Astrocyte of the spinal cord (primary cell): Measurements from ENCODE around the gene PTF1A.

Source experiments
- DNase-seq: peaks from one replicate; pipeline ENCODE4 v3.0.0; 2011; ENCODE audit warnings: low read depth, low spot score
- H3K4me3 ChIP-seq: 2 replicates; pipeline ENCODE4 v1.5.1; 2011; ENCODE audit warnings: low read depth, mild to moderate bottlenecking, low read length, moderate library complexity
- in situ Hi-C: cut with HindIII; loops from 2 replicates; pipeline ENCODE4 v1.10.0; 2017; ENCODE audit warnings: low sequenced_read_pairs
- TF ChIP-seq, protein P1 (sequence below): IDR thresholded peaks from 2 replicates; pipeline ENCODE4 v1.5.1; 2012; ENCODE audit warnings: low read depth, mild to moderate bottlenecking, low read length, inconsistent platforms

PTF1A gene

DNA sequence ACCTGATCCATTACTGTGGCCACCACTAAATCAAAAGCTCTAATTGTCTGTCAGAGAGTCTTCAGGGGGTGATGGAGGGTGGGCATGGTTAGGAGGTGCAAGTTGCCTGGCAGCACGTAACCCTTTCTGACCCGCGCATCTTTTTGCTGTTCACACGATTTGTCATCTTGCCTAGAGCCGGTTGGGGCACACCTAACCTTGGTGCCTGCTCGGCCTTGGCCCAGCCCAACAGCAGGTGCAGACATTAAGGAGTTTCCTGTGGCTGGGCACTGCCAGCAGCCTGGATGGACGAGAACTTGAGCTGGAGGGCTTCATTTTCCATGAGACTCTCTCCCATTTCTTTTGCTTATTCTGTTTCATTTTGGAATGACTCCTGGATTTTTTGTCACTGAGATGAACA, 41.0 kb upstream of the PTF1A start:
- in situ Hi-C loops: no loop called here
- DNase-seq: no peak
- H3K4me3 ChIP-seq: no peak overlapping the region
- TF ChIP-seq, protein P1, sequence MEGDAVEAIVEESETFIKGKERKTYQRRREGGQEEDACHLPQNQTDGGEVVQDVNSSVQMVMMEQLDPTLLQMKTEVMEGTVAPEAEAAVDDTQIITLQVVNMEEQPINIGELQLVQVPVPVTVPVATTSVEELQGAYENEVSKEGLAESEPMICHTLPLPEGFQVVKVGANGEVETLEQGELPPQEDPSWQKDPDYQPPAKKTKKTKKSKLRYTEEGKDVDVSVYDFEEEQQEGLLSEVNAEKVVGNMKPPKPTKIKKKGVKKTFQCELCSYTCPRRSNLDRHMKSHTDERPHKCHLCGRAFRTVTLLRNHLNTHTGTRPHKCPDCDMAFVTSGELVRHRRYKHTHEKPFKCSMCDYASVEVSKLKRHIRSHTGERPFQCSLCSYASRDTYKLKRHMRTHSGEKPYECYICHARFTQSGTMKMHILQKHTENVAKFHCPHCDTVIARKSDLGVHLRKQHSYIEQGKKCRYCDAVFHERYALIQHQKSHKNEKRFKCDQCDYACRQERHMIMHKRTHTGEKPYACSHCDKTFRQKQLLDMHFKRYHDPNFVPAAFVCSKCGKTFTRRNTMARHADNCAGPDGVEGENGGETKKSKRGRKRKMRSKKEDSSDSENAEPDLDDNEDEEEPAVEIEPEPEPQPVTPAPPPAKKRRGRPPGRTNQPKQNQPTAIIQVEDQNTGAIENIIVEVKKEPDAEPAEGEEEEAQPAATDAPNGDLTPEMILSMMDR: no peak

DNA sequence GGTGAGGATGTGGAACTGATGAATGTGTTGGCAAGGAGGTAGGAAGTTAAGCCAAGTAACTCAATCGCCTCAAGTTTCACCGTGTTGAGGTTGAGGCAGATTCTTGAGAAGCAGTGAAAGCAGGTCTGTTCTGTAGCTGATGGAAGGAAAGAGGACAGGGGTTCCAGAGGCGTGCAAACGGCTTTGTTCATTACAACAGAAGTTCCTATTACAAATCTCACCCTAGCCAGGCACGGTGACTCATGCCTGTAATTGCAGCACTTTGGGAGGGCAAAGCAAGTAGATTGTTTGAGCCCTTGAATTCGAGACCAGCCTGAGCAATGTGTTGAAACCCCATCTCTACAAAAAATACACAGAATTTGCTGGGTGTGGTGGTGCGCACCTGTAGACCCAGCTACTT, 36.9 kb upstream of the PTF1A start:
- TF ChIP-seq, protein P1: no peak
- no peak overlapping the region for H3K4me3 ChIP-seq
- in situ Hi-C loops: no loop called here
- no peak for DNase-seq

DNA sequence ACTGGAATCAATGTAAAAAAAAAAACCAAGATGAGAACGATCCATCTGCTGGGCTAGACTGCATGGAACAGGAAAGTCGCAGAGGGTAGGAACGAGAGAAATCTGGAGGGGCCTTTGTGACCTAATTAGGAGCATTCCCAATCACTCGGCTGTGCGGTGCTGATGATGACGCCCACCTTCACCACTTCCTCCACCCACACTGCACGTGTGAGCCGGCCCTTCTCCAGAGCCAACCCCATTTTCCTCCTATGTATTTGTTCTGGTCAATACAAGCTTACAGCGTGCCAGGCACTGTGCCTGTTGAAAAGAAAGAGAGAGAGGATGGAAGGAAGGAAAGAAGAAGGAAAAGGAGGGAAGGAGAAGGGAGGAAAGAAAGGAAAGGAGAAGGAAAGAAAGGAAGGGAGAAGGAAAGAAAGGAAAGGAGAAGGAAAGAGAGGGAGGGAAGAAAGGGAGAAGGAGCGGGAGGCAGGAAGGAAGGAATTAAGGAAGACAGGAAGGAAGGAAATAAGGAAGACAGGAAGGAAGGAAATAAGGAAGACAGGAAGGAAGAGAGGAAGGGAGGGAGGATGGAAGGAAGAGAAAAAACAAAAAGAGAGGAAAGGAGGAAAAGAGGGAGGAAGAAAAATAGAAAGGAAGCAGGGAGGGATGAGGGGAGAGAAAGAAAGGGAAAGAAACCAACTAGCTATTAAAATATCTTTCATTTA, 35.5 kb upstream of the PTF1A start:
- DNase-seq: no peak
- TF ChIP-seq, protein P1: no peak
- H3K4me3 ChIP-seq: no peak overlapping the region
- in situ Hi-C loops: no loop called here

DNA sequence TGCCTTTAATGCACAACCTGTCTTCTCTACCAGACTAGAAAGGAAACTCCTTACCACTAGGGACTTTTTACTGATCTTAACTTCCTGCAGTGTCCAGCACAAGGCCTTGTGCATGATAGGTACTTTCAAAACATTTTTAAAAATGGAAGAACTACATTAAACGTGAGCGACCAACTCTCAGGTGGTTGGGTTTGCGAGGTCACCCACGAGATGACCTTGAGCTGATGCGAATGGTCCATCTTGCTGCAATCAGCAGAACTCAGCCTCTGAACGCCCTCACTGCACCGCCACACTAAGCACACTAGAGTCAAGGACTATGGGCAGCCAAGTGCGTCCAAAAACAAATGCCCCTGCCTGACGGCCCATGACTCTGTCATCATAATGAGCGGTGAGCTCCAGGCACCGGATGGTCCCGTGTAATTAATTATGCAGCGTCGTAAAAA, 34.9 kb upstream of the PTF1A start:
- in situ Hi-C loops: no loop called here
- DNase-seq: no peak
- no peak overlapping the region for H3K4me3 ChIP-seq
- TF ChIP-seq, protein P1: no peak

DNA sequence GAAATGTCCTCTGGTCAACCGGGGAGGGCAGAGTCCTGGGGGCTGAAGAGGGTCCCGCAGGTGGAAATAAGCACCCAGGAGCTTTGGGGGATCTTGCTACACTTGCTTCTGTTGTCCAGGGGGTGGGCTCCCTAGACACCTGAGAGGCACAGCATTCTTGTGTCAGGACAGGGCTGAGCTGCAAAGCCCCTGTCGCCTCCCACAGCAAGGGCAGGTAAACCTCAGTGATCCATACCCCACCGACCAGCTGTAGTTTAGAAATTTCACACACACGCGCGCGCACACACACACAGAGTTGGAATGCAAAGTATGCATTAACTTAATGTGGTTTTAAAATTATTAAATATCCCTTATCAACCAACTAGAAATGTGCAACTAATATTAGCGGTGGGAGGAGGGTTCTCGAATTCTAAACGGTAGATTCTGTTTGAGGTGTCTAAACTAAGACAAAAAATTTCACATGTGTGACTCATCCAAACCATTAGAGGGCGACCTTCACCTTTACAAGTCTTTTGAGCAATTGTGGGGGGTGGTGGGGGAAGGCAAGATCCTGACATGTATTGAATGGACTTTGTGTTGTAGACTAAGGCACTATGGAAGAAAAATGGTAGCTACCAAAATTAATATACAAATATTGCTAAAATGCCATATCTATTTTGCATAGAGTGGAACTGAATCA, 34.3 kb upstream of the PTF1A start:
- peak; percentile 45 for DNase-seq
- in situ Hi-C loops: no loop called here
- H3K4me3 ChIP-seq: no peak overlapping the region
- TF ChIP-seq, protein P1: peak; percentile 13

DNA sequence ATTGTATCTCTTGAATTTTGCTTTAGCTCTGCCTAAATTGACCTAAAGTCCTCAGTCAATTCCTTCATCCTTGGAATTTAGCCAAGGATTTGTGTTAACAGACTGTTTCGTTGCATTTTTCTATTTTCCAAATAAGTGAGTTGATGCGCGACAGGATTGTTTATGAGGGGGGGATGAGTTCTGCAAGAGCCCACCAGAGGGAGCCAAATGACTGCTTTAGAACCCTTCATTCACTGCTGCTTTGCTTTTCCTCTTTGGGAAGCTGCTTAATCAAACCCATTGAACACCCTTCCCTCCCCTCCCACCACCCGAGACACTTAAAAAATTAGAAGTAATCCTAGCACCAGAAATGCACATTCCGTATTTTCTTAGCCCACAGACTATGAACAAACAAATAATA, 33.7 kb upstream of the PTF1A start:
- TF ChIP-seq, protein P1: peak; percentile 94
- in situ Hi-C loops: no loop called here
- DNase-seq: peak; percentile 55
- H3K4me3 ChIP-seq: no peak overlapping the region
